ENCODE measurements around the gene OTOF. TPM values are rescaled to one million over a fixed set of nuclear protein-coding genes. Genes with fewer than 3 reads are reported as not detected.

Gene OTOF
- total RNA-seq, 2 experiments from 2014 or later, result 0.71 to 0.75 TPM

- Mint-ChIP-seq H3K27ac (no peak overlapping the region), H3K4me3 (no peak overlapping the region), H3K27me3 (no peaks in the 10 kb centered on the region), H3K36me3 (ENCODE audit: low read depth) (no peaks in the 10 kb centered on the region), H3K4me1 (ENCODE audit: low read depth) (no peaks in the 10 kb centered on the region), H3K9me3 (no peaks in the 10 kb centered on the region)
- Histone ChIP-seq H3K27me3 (ENCODE audit: control insufficient read depth in 1 of 2, insufficient read depth in 2 of 2, low read length in 2 of 2) (no peaks in the 10 kb centered on the region), H3K27ac (ENCODE audit: low read depth in 1 of 2, low read length in 2 of 2) (no peak overlapping the region), H3K9me3 (ENCODE audit: control insufficient read depth in 1 of 2, insufficient read depth in 1 of 2, low read length in 2 of 2) (no peaks in the 10 kb centered on the region), H3K4me1 (ENCODE audit: insufficient read depth, low read length) (no peaks in the 10 kb centered on the region), H3K36me3 (ENCODE audit: insufficient read depth, low read length) (no peaks in the 10 kb centered on the region), H3K4me3 (ENCODE audit: low read length) (no peak overlapping the region)
- POLR2A ChIA-PET, result no interaction called here
- CTCF ChIA-PET, result no interaction called here
- ATAC-seq (ENCODE audit: poor library complexity) (no peak), DNase-seq (no peak)
- intact Hi-C loops (cut with DNase I, micrococcal nuclease), result no loop called here
- TF ChIP-seq CTCF (IDR thresholded peaks at IDR 0.05), result no peak
Observed at GRCh38 chr2:26457251-26457666, 20.7 kb downstream of the OTOF start.

GRCh38 chr2:26456440-26457250, 21.3 kb downstream of the OTOF start:
- H3K4me3 ChIP-seq (ENCODE audit: low read length), result no peak overlapping the region
- TF ChIP-seq CTCF (IDR thresholded peaks at IDR 0.05), result no peak
- H3K4me1 Mint-ChIP-seq (ENCODE audit: low read depth), result no peaks in the 10 kb centered on the region

GRCh38 chr2:26455670-26456439, 22.1 kb downstream of the OTOF start:
- no peak overlapping the region for H3K27ac Mint-ChIP-seq
- no peak overlapping the region for H3K4me3 Mint-ChIP-seq
- ChIA-PET CTCF (no interaction called here), POLR2A (no interaction called here)
- no peaks in the 10 kb centered on the region for H3K36me3 ChIP-seq (ENCODE audit: insufficient read depth, low read length)
- no peaks in the 10 kb centered on the region for H3K27me3 Mint-ChIP-seq
- no peaks in the 10 kb centered on the region for H3K36me3 Mint-ChIP-seq (ENCODE audit: low read depth)
- ATAC-seq (ENCODE audit: poor library complexity), result no peak
- H3K4me1 Mint-ChIP-seq (ENCODE audit: low read depth), result no peaks in the 10 kb centered on the region
- TF ChIP-seq CTCF (IDR thresholded peaks at IDR 0.05), result no peak
- no peaks in the 10 kb centered on the region for H3K9me3 ChIP-seq (ENCODE audit: control insufficient read depth in 1 of 2, insufficient read depth in 1 of 2, low read length in 2 of 2)
- no peak overlapping the region for H3K4me3 ChIP-seq (ENCODE audit: low read length)
- H3K9me3 Mint-ChIP-seq, result no peaks in the 10 kb centered on the region
- no peak overlapping the region for H3K27ac ChIP-seq (ENCODE audit: low read depth in 1 of 2, low read length in 2 of 2)
- intact Hi-C loops (cut with DNase I, micrococcal nuclease), result no loop called here
- DNase-seq, result no peak
- no peaks in the 10 kb centered on the region for H3K27me3 ChIP-seq (ENCODE audit: control insufficient read depth in 1 of 2, insufficient read depth in 2 of 2, low read length in 2 of 2)
- H3K4me1 ChIP-seq (ENCODE audit: insufficient read depth, low read length), result no peaks in the 10 kb centered on the region

More at GRCh38 chr2:26456440-26457250, 21.3 kb downstream of the OTOF start:
- ATAC-seq (ENCODE audit: poor library complexity) (no peak), DNase-seq (peak in 1 of 14 experiments; percentile 17)
- no peaks in the 10 kb centered on the region for H3K27me3 ChIP-seq (ENCODE audit: control insufficient read depth in 1 of 2, insufficient read depth in 2 of 2, low read length in 2 of 2)
- no peaks in the 10 kb centered on the region for H3K4me1 ChIP-seq (ENCODE audit: insufficient read depth, low read length)
- Mint-ChIP-seq H3K4me3 (no peak overlapping the region), H3K9me3 (no peaks in the 10 kb centered on the region), H3K27me3 (no peaks in the 10 kb centered on the region), H3K27ac (no peak overlapping the region), H3K36me3 (ENCODE audit: low read depth) (no peaks in the 10 kb centered on the region)
- H3K27ac ChIP-seq (ENCODE audit: low read depth in 1 of 2, low read length in 2 of 2), result no peak overlapping the region
- ChIA-PET CTCF (no interaction called here), POLR2A (no interaction called here)
- H3K9me3 ChIP-seq (ENCODE audit: control insufficient read depth in 1 of 2, insufficient read depth in 1 of 2, low read length in 2 of 2), result no peaks in the 10 kb centered on the region
- intact Hi-C loops (cut with DNase I, micrococcal nuclease), result no loop called here
- H3K36me3 ChIP-seq (ENCODE audit: insufficient read depth, low read length), result no peaks in the 10 kb centered on the region

Data from CD4-positive, alpha-beta T cell (primary cell).